LNCAP (cell line): ENCODE data around the gene SMOC2.

Experiments used
- CTCF ChIP-seq: fragments of 450-650 bp; IDR thresholded peaks from 2 replicates; pipeline ENCODE4 v1.5.1; 2017; ENCODE audit warnings: mild to moderate bottlenecking

Gene SMOC2

GRCh38 chr6:168459572-168459971, 18.6 kb downstream of the SMOC2 start:
- TF ChIP-seq CTCF: no peak

GRCh38 chr6:168462289-168462853, 21.4 kb downstream of the SMOC2 start:
- no peak for TF ChIP-seq CTCF

- TF ChIP-seq CTCF: no peak
These were observed 23.6 kb downstream of the SMOC2 start for GRCh38 chr6:168464546-168464945.

- no peak for TF ChIP-seq CTCF
These were observed 27.1 kb downstream of the SMOC2 start for GRCh38 chr6:168468045-168468444.

GRCh38 chr6:168469521-168469920, 28.5 kb downstream of the SMOC2 start:
- TF ChIP-seq CTCF: no peak

- no peak for TF ChIP-seq CTCF
These were observed 28.9 kb downstream of the SMOC2 start for GRCh38 chr6:168469926-168470325.

GRCh38 chr6:168472363-168472762, 31.4 kb downstream of the SMOC2 start:
- no peak for TF ChIP-seq CTCF

- no peak for TF ChIP-seq CTCF
These were observed 32.2 kb downstream of the SMOC2 start for GRCh38 chr6:168473197-168473596.
